Chondrocyte (in vitro differentiated cells): ENCODE data around the gene OSBPL2. TPM values are rescaled to one million over a fixed set of nuclear protein-coding genes. Genes with fewer than 3 reads are reported as not detected.

Experiments
- DNase-seq: peaks from one replicate; pipeline ENCODE4 v3.0.0; 2021; ENCODE audit warnings: mixed read lengths, low spot score
- H3K27ac Mint-ChIP-seq: one replicate; pipeline ENCODE4 v1.8.0; 2021; ENCODE audit warnings: mild to moderate bottlenecking, moderate library complexity, mixed read lengths; ENCODE audit not compliant: unreplicated experiment
- H3K27me3 Mint-ChIP-seq: 2 replicates; pipeline ENCODE4 v1.8.0; 2021; ENCODE audit warnings: low read depth, mixed read lengths
- H3K36me3 Mint-ChIP-seq: 2 replicates; pipeline ENCODE4 v1.8.0; 2021; ENCODE audit warnings: low read depth, mixed read lengths
- H3K4me1 Mint-ChIP-seq: 2 replicates; pipeline ENCODE4 v1.8.0; 2021; ENCODE audit warnings: low read depth, mild to moderate bottlenecking, mixed read lengths
- H3K4me3 Mint-ChIP-seq: one replicate; pipeline ENCODE4 v1.8.0; 2021; ENCODE audit warnings: mild to moderate bottlenecking, moderate library complexity, mixed read lengths; ENCODE audit not compliant: unreplicated experiment
- H3K9me3 Mint-ChIP-seq: 2 replicates; pipeline ENCODE4 v1.8.0; 2021; ENCODE audit warnings: low read depth, mixed read lengths
- CTCF ChIP-seq: fragments of 200-600 bp; sonication (generic); IDR thresholded peaks from 2 replicates; pipeline ENCODE4 v1.5.0; 2021; ENCODE audit warnings: antibody characterized with exemption, mild to moderate bottlenecking, moderate library complexity
- total RNA-seq: library from RNA; stranded (reverse); gene quantifications from 3 replicates; pipeline ENCODE4 v1.2.1, GENCODE V29; 2021

OSBPL2 gene
- total RNA-seq, 1 donor from 2014 or later: 48.3 TPM

GRCh38 chr20:62231292-62231691 is 7.0 kb upstream of the OSBPL2 start:
- H3K9me3 Mint-ChIP-seq: no peaks in the 10 kb centered on the region
- peaks cover 7% of the 10 kb centered on the region for H3K27me3 Mint-ChIP-seq
- H3K36me3 Mint-ChIP-seq: no peaks in the 10 kb centered on the region
- no peak for DNase-seq
- H3K4me1 Mint-ChIP-seq: no peaks in the 10 kb centered on the region
- H3K4me3 Mint-ChIP-seq: no peak overlapping the region
- H3K27ac Mint-ChIP-seq: no peak overlapping the region
- TF ChIP-seq CTCF: no peak

DNA sequence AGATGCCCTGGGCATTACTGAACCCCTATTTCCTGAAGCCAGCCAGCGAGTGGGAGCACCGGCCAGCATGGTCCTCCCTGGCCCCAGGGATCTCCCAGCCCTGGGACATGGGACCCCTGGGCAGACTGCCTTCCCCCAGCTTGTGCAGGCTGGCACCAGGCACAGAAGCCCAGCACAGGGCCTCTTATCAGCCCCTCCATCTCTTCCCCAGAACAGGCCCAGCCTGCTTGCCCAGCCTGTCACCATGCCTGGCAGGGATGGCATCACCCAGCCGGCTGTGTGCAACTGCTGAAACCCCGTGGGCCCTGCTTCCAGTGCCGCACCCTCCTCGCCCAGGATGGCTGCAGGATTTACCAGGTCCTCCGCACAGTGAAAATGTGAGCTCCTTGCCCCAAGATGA is 6.1 kb upstream of the OSBPL2 start:
- no peak for TF ChIP-seq CTCF
- H3K36me3 Mint-ChIP-seq: no peaks in the 10 kb centered on the region
- H3K27ac Mint-ChIP-seq: no peak overlapping the region
- DNase-seq: no peak
- no peaks in the 10 kb centered on the region for H3K9me3 Mint-ChIP-seq
- H3K27me3 Mint-ChIP-seq: no peaks in the 10 kb centered on the region
- no peak overlapping the region for H3K4me3 Mint-ChIP-seq
- no peaks in the 10 kb centered on the region for H3K4me1 Mint-ChIP-seq

DNA sequence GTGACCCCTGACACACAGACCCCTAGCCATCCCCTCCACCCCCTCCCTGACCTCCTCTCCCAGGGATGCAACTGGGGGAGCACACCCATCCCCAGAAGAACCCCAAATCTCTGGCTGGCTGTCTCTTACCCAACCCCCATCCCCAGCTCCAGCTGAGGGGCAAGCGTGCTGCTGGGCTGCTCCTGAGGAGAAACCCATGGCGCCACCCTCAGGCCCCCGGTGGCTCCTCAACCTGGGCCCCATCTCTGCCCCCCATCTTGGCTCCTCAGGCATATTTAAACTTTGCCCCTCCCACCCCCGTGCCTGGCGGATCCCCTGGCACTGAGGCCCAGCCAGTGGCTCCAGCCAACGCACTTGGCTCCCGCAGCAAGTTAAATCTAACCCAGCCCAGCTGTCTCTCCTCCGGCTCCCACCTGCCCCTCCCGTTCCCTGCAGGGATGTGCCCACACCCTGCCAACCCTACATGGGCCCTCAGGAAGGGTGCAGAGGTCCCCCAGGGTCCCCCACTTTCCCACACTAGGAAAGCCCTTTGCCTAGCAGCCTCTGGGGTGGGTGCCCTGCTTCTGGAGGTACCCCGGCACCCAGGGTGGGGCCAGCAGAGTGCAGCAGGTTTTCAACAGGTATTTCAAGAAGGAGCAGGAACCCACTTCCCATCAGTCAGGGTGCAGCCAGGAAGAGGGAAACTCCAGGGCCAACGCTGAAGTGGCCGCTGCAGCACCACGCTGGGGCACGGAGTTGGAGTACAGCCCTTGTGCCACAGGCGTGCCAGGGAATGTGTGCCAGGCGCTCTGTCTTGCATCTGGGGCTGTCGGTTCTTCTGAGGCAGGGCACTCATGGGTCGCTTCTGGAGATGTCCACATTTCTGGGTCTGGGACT is 5.3 kb upstream of the OSBPL2 start:
- peaks cover 4% of the 10 kb centered on the region for H3K4me1 Mint-ChIP-seq
- no peaks in the 10 kb centered on the region for H3K9me3 Mint-ChIP-seq
- no peak for DNase-seq
- H3K27ac Mint-ChIP-seq: no peak overlapping the region
- TF ChIP-seq CTCF: no peak
- no peak overlapping the region for H3K4me3 Mint-ChIP-seq
- no peaks in the 10 kb centered on the region for H3K27me3 Mint-ChIP-seq
- no peaks in the 10 kb centered on the region for H3K36me3 Mint-ChIP-seq

GRCh38 chr20:62233684-62234083 is 4.6 kb upstream of the OSBPL2 start:
- Mint-ChIP-seq H3K9me3 (no peaks in the 10 kb centered on the region), H3K27ac (no peak overlapping the region), H3K27me3 (no peaks in the 10 kb centered on the region), H3K36me3 (no peaks in the 10 kb centered on the region), H3K4me3 (no peak overlapping the region), H3K4me1 (peaks cover 5% of the 10 kb centered on the region)
- TF ChIP-seq CTCF: no peak
- DNase-seq: no peak

DNA sequence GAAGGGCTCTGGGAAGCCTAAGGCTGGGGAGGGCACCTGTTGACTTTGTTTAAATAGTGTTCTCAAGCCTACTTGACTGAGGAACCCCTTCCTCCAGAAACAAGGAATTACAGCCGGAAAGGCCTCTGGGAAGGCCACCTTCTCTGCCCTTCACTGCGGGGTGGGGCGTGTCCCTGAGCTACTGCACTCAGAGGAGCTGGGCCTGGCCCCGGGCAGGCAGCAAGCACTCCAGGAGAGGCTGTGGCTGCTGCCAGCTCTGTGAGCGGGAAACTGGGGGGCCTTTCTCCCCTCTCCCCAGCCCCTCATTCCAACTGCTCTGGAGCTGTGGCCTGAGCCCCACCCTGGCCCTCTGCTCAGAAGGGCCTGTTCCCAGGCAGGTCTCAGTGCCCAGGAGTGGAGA is 4.0 kb upstream of the OSBPL2 start:
- H3K27me3 Mint-ChIP-seq: no peaks in the 10 kb centered on the region
- DNase-seq: no peak
- H3K36me3 Mint-ChIP-seq: no peaks in the 10 kb centered on the region
- no peak for TF ChIP-seq CTCF
- H3K4me3 Mint-ChIP-seq: no peak overlapping the region
- H3K27ac Mint-ChIP-seq: no peak overlapping the region
- H3K4me1 Mint-ChIP-seq: peaks cover 8% of the 10 kb centered on the region
- H3K9me3 Mint-ChIP-seq: no peaks in the 10 kb centered on the region
